GM12872 (cell line): Measurements from ENCODE around the gene KCNG4.

Experiments
- CTCF ChIP-seq: IDR thresholded peaks from 3 replicates; pipeline ENCODE4 v1.5.1; 2011; ENCODE audit warnings: low read depth, mild to moderate bottlenecking, low read length, moderate library complexity; ENCODE audit not compliant: insufficient read depth

Gene KCNG4

GRCh38 chr16:84281074-84281473, 41.3 kb upstream of the KCNG4 start:
- no peak for TF ChIP-seq CTCF

GRCh38 chr16:84279881-84280280, 40.1 kb upstream of the KCNG4 start:
- no peak for TF ChIP-seq CTCF

GRCh38 chr16:84278968-84279367, 39.2 kb upstream of the KCNG4 start:
- TF ChIP-seq CTCF: no peak

GRCh38 chr16:84278333-84278732, 38.5 kb upstream of the KCNG4 start:
- no peak for TF ChIP-seq CTCF

GRCh38 chr16:84277244-84277823, 37.5 kb upstream of the KCNG4 start:
- TF ChIP-seq CTCF: peak; percentile 89

- no peak for TF ChIP-seq CTCF
These were observed 35.9 kb upstream of the KCNG4 start for GRCh38 chr16:84275585-84276151.

GRCh38 chr16:84274515-84274914, 34.7 kb upstream of the KCNG4 start:
- TF ChIP-seq CTCF: no peak
